IPS DF 4.7 (cell line): ENCODE results near the gene ADCYAP1R1.
"Not testable (repeated sequence)": the region's sequence is repeated elsewhere in the genome, so short reads cannot be mapped to it uniquely, and the experiment has no call there.

Source experiments
- DNase-seq: peaks from one replicate; pipeline ENCODE4 v3.0.0-alpha.2; 2013; ENCODE audit warnings: low spot score; ENCODE audit errors: extremely low read depth

The ADCYAP1R1 gene

DNA sequence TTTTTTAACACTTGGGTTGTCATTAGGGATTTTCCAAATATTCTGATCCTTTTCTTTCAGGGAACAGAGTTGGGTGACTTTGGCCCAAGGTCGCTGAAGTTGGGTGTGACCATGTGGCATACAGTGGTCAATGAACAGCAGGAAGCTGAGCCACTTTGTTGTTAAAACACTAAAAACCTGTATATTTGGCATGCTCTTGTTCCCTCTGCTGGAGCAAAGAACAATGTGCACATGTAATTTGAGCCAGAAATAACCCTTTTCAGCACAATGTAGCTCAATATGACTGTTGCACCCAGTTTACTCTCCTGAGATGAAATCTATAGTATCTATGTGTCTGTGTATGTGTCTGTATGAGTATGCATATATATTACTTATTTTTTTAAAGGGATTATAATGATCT lies 74.9 kb downstream of the ADCYAP1R1 start:
- DNase-seq: no peak

DNA sequence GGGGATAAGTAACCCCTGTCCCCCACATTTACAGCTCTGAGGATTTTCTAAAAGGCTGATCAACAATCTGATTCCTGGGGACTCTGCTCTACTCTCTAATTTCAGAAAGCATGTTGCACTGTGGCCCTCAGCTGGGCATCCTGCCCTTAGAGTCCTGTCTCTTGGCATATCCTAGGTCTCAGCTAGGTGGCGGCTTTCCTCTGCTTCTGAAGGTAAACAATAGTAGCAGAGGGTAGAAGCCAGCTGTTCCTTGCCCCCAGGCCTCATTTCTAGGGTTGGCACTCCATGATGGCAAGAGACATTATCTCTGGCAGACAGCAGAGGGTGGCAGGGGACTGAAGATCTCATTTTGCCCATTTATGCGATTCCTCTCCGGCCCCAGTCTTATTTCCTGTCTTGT lies 77.0 kb downstream of the ADCYAP1R1 start:
- no peak for DNase-seq

DNA sequence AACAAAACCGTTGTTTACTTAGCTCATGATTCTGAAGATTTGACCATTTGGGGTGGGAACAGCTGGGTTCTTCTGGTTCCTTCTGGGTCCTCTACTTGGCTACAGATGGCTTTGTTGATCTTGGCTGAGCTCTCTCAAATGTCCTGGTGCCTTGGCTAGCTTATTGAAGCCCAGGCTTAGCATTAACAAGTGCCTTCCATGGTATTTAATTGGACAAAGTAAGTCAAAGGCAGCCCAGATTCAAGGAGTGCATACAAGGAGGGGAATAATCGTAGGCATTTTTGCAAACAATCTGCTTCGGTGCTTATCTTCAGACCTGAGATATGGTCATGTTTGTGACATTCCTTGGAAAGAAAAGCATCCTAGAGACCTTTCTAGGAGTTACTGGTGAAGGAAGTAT lies 81.4 kb downstream of the ADCYAP1R1 start:
- DNase-seq: no peak

DNA sequence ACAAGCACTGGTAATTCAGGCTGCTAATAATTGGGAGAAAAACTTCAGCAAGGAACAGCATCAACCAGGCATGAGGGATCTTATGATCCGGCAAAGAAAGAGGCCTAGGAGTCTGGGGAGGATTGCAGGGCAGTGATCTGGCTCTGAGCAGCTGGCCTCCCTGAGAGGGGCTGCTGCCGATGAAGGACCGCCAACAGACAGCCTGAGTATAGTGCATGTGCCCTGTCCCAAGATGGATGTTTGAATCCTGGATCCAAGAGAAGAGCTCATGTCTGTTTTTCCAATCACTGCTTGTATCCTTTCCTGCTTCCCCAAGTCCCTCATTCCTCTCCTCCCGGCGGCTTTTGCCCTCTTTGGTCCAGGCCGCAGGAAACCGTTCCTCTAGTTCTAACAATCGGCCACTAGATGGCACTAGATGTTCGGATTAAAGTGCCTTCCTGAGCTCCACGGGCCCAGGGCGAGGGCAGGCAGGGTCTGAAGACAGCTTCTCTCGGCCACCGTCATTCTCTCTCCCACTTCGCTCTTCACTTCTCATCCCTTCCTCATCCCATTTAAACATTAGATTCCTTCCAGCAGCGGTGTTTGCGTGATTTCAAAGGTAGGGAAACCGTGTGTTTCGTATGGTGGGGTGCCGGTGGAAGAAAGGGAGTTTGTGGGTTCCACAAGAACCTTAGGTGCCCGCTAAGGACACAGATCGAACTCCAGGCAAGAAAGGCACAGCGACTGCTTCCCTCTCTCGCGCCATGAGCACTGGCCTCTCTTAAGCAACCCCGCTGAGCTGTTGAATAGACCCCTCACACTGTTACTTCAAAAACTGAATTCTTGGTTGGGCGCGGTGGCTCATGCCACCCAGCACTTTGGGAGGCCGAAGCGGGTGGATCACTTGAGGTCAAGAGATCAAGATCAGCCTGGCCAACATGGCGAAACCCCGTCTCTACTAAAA lies 82.4 kb downstream of the ADCYAP1R1 start:
- peak; percentile 64 for DNase-seq

DNA sequence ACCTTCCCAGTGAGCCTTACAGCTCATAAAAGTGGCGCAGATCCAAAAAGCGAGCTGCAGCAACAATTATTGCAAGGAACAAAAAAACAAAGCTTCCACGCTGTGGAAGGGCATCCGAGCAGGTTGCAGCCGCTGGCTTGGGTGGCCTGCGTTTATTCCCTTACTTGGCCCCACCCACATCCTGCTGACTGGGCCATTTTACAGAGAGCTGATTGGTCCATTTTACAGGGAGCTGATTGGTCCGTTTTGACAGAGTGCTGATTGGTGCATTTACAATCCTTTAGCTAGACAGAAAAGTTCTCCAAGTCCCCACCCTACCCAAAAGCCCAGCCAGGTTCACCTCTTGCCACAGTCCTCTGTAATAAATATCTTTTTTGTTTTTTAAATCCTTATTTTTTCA lies 85.1 kb downstream of the ADCYAP1R1 start:
- no peak for DNase-seq

DNA sequence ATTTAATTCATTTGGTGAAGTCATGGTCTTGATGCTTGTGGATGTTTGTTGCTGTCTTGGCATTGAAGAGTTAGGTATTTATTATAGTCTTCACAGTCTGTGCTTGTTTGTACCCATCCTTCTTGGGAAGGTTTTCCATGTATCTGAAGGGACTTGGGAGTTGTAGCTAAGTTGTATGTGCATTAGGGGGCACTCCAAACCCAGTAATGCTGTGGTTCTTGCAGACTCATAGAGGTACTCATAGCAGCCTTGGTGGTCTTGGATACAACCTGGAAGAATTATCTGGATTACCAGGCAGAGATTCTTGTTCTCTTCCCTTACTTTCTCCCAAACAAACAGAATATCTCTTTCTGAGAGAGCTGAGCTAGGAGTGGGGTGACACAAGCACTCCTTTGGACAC lies 93.2 kb downstream of the ADCYAP1R1 start:
- peak; percentile 14 for DNase-seq

DNA sequence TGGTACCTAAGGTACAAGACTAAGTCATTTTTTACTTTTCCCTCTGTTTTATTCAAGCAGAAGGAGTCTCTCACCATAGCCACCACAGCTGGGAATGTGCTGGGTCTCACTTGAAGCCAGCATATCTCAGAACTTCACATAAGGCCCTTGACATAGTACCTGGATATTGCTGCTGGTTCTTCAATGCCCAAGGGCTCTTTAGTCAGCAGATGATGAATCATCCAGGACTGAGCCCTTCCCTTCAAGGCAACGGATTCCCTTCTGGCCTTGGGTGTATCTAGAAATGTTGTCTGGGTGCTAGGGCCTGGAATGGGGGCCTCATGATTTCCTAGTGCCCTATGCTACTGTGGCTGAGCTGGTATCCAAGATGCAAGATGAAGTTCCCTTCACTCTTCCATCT lies 93.9 kb downstream of the ADCYAP1R1 start:
- no peak for DNase-seq

DNA sequence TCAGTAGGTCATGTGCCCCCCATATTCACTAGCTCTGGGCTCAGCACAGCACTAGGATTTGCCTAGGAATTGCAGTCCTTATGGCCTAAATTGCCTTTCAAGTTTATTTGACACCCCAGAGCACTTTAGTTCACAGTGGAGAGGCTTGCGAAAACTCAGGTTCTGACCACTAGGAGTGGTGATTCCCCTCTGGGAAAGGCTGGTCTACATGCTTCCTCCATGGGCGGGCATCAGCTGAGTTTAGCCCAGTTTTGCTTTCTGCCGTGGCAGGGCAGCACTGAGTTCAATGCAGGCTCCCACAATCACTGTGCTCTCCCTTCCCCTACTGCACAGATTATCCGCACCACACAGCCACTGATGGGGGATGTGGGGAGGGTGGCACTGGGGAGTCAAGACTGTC lies 94.4 kb downstream of the ADCYAP1R1 start:
- no peak for DNase-seq

DNA sequence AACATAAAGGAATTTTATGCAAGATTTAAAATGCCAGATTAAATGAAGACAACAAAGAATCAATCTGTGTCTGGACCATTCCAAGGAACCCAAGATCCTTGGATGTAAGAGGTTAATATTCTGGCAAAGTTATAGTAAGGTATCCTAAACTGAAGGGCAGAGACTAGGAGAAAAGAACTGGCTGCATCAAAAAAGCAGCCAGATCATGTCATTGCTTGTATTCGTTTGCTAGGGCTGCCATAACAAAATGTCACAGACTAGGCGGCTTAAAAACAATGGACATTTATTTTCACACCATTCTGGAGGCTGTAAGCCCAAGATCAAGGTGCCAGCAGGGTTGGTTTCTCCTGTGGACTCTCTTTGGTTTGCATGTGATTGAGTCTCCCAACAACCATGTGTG lies 99.7 kb downstream of the ADCYAP1R1 start:
- no peak for DNase-seq

DNA sequence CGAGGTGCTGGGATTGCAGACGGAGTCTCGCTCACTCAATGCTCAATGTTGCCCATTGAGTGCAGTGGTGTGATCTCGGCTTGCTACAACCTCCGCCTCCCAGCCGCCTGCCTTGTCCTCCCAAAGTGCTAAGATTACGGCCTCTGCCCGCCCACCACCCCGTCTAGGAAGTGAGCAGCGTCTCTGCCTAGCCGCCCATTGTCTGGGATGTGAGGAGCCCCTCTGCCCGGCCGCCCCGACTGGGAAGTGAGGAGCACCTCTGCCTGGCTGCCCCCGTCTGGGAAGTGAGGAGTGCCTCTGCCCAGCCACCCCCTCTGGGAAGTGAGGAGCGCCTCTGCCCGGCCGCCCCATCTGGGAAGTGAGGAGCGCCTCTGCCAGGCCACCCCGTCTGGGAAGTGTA lies 101.2 kb downstream of the ADCYAP1R1 start:
- not testable (repeated sequence) for DNase-seq

DNA sequence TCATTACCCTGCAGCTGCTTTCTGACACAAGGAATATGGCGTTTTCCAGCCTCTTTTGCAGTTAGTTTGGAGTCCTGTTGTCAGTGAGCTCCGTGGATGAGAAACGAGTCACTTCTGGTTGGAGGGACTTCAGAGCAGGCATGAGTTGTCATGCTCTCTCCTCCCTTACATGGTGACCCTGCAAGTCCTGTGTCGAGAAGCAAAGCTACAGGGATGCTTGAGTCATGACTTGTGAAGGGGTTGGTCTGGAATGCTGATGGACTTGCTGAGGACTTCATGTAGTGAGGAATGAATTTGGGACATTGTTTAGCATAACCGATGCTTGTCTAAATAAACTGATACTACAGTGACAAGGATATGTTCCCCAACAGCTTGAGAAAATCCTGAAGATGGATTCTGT lies 108.8 kb downstream of the ADCYAP1R1 start:
- DNase-seq: no peak
